Stimulated activated CD4-positive, alpha-beta T cell treated with anti-CD3 and anti-CD28 coated beads, TNF-alpha, amount 100 ng/mL, for 4 hours (primary cell): Measurements from ENCODE around the gene BCOR.

ENCODE experiments used
- DNase-seq, 3 experiments: peaks; one replicate each; pipeline ENCODE4 v3.0.0-alpha.2; 2020; ENCODE audit warnings: low read depth in 3 of 3

BCOR gene

GRCh38 chrX:40098264-40099054 lies 701 bp upstream of the BCOR start:
- DNase-seq, result no peak

GRCh38 chrX:40097141-40097503 lies 636 bp downstream of the BCOR start:
- DNase-seq, result peak in 1 of 3 experiments; percentile 23

- peak; percentile 46 to 53 (median 52) for DNase-seq
Measured at GRCh38 chrX:40096395-40097091, 1.2 kb downstream of the BCOR start.

GRCh38 chrX:40095583-40096394 lies 2.0 kb downstream of the BCOR start:
- no peak for DNase-seq

- DNase-seq, result no peak
Measured at GRCh38 chrX:40094900-40095582, 2.7 kb downstream of the BCOR start.

GRCh38 chrX:40094041-40094899 lies 3.5 kb downstream of the BCOR start:
- DNase-seq, result no peak

- no peak for DNase-seq
Measured at GRCh38 chrX:40093586-40093985, 4.2 kb downstream of the BCOR start.

GRCh38 chrX:40092808-40093435 lies 4.8 kb downstream of the BCOR start:
- DNase-seq, result no peak

GRCh38 chrX:40091691-40092421 lies 5.9 kb downstream of the BCOR start:
- DNase-seq, result no peak

- no peak for DNase-seq
Measured at GRCh38 chrX:40090961-40091360, 6.8 kb downstream of the BCOR start.

- no peak for DNase-seq
Measured at GRCh38 chrX:40090050-40090804, 7.5 kb downstream of the BCOR start.

- DNase-seq, result no peak
Measured at GRCh38 chrX:40088803-40089540, 8.8 kb downstream of the BCOR start.

- DNase-seq, result no peak
Measured at GRCh38 chrX:40088299-40088625, 9.5 kb downstream of the BCOR start.

- no peak for DNase-seq
Measured at GRCh38 chrX:40087425-40088298, 10.1 kb downstream of the BCOR start.

GRCh38 chrX:40086569-40087335 lies 11.0 kb downstream of the BCOR start:
- DNase-seq, result no peak

- DNase-seq, result no peak
Measured at GRCh38 chrX:40085714-40086113, 12.0 kb downstream of the BCOR start.

- DNase-seq, result no peak
Measured at GRCh38 chrX:40085102-40085551, 12.6 kb downstream of the BCOR start.
